ENCODE results near the gene RHOT2. TPM values are rescaled to one million over a fixed set of nuclear protein-coding genes. Genes with fewer than 3 reads are reported as not detected.

RHOT2 gene
- total RNA-seq, 1 donor from 2014 or later, result 136 TPM

- intact Hi-C loops (cut with micrococcal nuclease), result loop anchor here (5.0 to 10.0 kb wide), 2 partner anchors 140 to 282 kb away; partner anchors contain the start of genes CAPN15 and PGAP6
These were observed 686 bp upstream of the RHOT2 start for GRCh38 chr16:667113-667779.

GRCh38 chr16:668519-669171 is 713 bp downstream of the RHOT2 start:
- intact Hi-C loops (cut with micrococcal nuclease), result loop anchor here (1.0 to 10.0 kb wide), 6 partner anchors 11 to 284 kb away; partner anchors contain the start of genes CAPN15, JMJD8, PGAP6 and WDR90

- intact Hi-C loops (cut with micrococcal nuclease), result loop anchor here (5.0 to 10.0 kb wide), 2 partner anchors 142 to 285 kb away; partner anchors contain the start of genes CAPN15 and PGAP6
These were observed 1.7 kb downstream of the RHOT2 start for GRCh38 chr16:669666-670065.

GRCh38 chr16:670485-671352 is 2.8 kb downstream of the RHOT2 start:
- intact Hi-C loops (cut with micrococcal nuclease), result no loop called here

- intact Hi-C loops (cut with micrococcal nuclease), result no loop called here
These were observed 3.6 kb downstream of the RHOT2 start for GRCh38 chr16:671353-672131.

GRCh38 chr16:672371-672770 is 4.4 kb downstream of the RHOT2 start:
- intact Hi-C loops (cut with micrococcal nuclease), result no loop called here

- intact Hi-C loops (cut with micrococcal nuclease), result no loop called here
These were observed 4.9 kb downstream of the RHOT2 start for GRCh38 chr16:672851-673250.

GRCh38 chr16:673399-673991 is 5.6 kb downstream of the RHOT2 start:
- intact Hi-C loops (cut with micrococcal nuclease), result no loop called here

- intact Hi-C loops (cut with micrococcal nuclease), result no loop called here
These were observed 6.4 kb downstream of the RHOT2 start for GRCh38 chr16:674214-674881.

- intact Hi-C loops (cut with micrococcal nuclease), result no loop called here
These were observed 7.3 kb downstream of the RHOT2 start, which contains the start of gene RHBDL1 for GRCh38 chr16:674968-675883. Gene RHBDL1, plus strand, starts transcription at chr16:675671. Its CDS starts 120 bp downstream, at chr16:675791.

GRCh38 chr16:675884-676564 is 8.1 kb downstream of the RHOT2 start:
- intact Hi-C loops (cut with micrococcal nuclease), result no loop called here

GRCh38 chr16:676565-676902 is 8.6 kb downstream of the RHOT2 start:
- intact Hi-C loops (cut with micrococcal nuclease), result no loop called here

- intact Hi-C loops (cut with micrococcal nuclease), result no loop called here
These were observed 9.0 kb downstream of the RHOT2 start for GRCh38 chr16:676913-677312.

- intact Hi-C loops (cut with micrococcal nuclease), result no loop called here
These were observed 9.6 kb downstream of the RHOT2 start for GRCh38 chr16:677316-678190.

- intact Hi-C loops (cut with micrococcal nuclease), result no loop called here
These were observed 10.4 kb downstream of the RHOT2 start for GRCh38 chr16:678209-678857.

- intact Hi-C loops (cut with micrococcal nuclease), result loop anchor here (1.0 kb wide), 4 partner anchors 11 to 43 kb away; partner anchors contain the start of genes METTL26, RHOT2 and WDR90
These were observed 11.2 kb downstream of the RHOT2 start for GRCh38 chr16:678858-679813.

Measured in T-helper 1 cell treated with Interleukin-12 subunit alpha and Interleukin-12 subunit beta and Interleukin-4 antibody, amounts not matched to agents 30 ng/mL and 1 ng/mL, for 36 hours (primary cell).